K562 (cell line): Measurements from ENCODE around the gene NFATC3. TPM values are rescaled to one million over a fixed set of nuclear protein-coding genes. Genes with fewer than 3 reads are reported as not detected.

Experiments used
- ATAC-seq: fragments of 200-7000 bp; cut with Tn5 transposase; 3 replicates; pipeline ENCODE4 v1.9.1; 2020; ENCODE audit warnings: moderate library complexity
- BruUV-seq: library from RNA; stranded (reverse); fragments of 400-500 nt; replicated peaks from 2 replicates; lab custom pipeline; 2021; lab: Mats Ljungman, UMichigan
- CTCF ChIA-PET: fragments of 300-600 bp; formaldehyde crosslinking; extraction: SDS; loops from one replicate; lab custom pipeline; 2021; ENCODE audit warnings: low intra/inter-chr PET ratio; lab: Yijun Ruan, JAX
- POLR2A ChIA-PET: fragments of 300-600, 350-650 bp; sonication (Branson Sonifier 250); formaldehyde crosslinking; extraction: SDS; loops from one replicate; lab custom pipeline; 2021; ENCODE audit warnings: antibody characterized with exemption, inconsistent platforms; lab: Yijun Ruan, JAX
- DNase-seq, 4 experiments: peaks; one replicate each; pipeline versions ENCODE4 v3.0.0 to v3.0.0-alpha.2; 2011 to 2018; ENCODE audit warnings: low spot score in 3 of 4, mixed read lengths in 3 of 4; ENCODE audit errors: extremely low read depth in 1 of 4
- FAIRE-seq: peaks from 2 replicates; lab custom pipeline; 2011; peaks lifted over from hg19 to GRCh38; lab: Jason Lieb, UNC
- H2AFZ ChIP-seq: 2 replicates; pipeline ENCODE4 v1.6.0; 2011; ENCODE audit warnings: low read depth, low read length, control low read depth, inconsistent platforms
- H3K27ac ChIP-seq: fragments of 200-600 bp; 3 replicates; pipeline ENCODE4 v1.8.0; 2011; ENCODE audit warnings: low read depth, mild to moderate bottlenecking, control low read depth, inconsistent platforms, low read length, moderate library complexity, mixed read lengths; ENCODE audit errors: extremely low read depth
- H3K27me3 ChIP-seq, 2 experiments: fragments of 300-600 bp in 1 of 2; 2 replicates in 1 of 2; 3 replicates in 1 of 2; pipeline versions ENCODE4 v1.6.0 to v1.8.0; 2011; ENCODE audit warnings: inconsistent platforms in 2 of 2, low read length in 2 of 2, mild to moderate bottlenecking in 1 of 2, mixed read lengths in 1 of 2, moderate library complexity in 1 of 2; ENCODE audit not compliant: control insufficient read depth in 2 of 2, insufficient read depth in 2 of 2
- H3K36me3 ChIP-seq: fragments of 300-600 bp; 3 replicates; pipeline ENCODE4 v1.8.0; 2011; ENCODE audit warnings: mild to moderate bottlenecking, low read length, inconsistent platforms; ENCODE audit not compliant: control insufficient read depth, insufficient read depth
- H3K4me1 ChIP-seq, 2 experiments: fragments of 200-600 bp in 1 of 2; replicated peaks in 1 of 2; 2 replicates in 1 of 2; 3 replicates in 1 of 2; pipeline versions ENCODE4 v1.5.1 to v1.8.0; 2011; ENCODE audit warnings: inconsistent platforms in 2 of 2, low read length in 2 of 2, mild to moderate bottlenecking in 1 of 2, mixed read lengths in 1 of 2, moderate library complexity in 1 of 2; ENCODE audit not compliant: control insufficient read depth in 2 of 2, insufficient read depth in 2 of 2
- H3K4me2 ChIP-seq: 2 replicates; pipeline ENCODE4 v1.6.1; 2011; ENCODE audit warnings: low read length, control low read depth, inconsistent platforms, mixed read lengths; ENCODE audit not compliant: insufficient read depth
- H3K4me3 ChIP-seq: fragments of 200-600 bp; sonication (generic), shearing (Covaris generic); 2 replicates; pipeline ENCODE4 v1.5.1; 2016; ENCODE audit warnings: control low read depth, inconsistent platforms
- H3K79me2 ChIP-seq: fragments of 200-600 bp; 3 replicates; pipeline ENCODE4 v1.8.0; 2011; ENCODE audit warnings: low read length, inconsistent platforms; ENCODE audit not compliant: control insufficient read depth, insufficient read depth
- H3K9ac ChIP-seq, 2 experiments: 2 replicates each; pipeline versions ENCODE4 v1.6.0 to v1.6.1; 2011; ENCODE audit warnings: low read depth in 2 of 2, low read length in 2 of 2, control low read depth in 1 of 2, inconsistent platforms in 1 of 2, mild to moderate bottlenecking in 1 of 2, mixed read lengths in 1 of 2; ENCODE audit not compliant: insufficient read depth in 1 of 2
- H3K9me1 ChIP-seq: one replicate; pipeline ENCODE4 v1.6.0; 2011; ENCODE audit warnings: inconsistent platforms, mild to moderate bottlenecking, low read length, moderate library complexity; ENCODE audit not compliant: control insufficient read depth, insufficient read depth
- H3K9me3 ChIP-seq: replicated peaks from 2 replicates; pipeline ENCODE4 v1.5.1; 2011; ENCODE audit warnings: low read depth, low read length, inconsistent platforms; ENCODE audit not compliant: control insufficient read depth, insufficient read depth
- H4K20me1 ChIP-seq: replicated peaks from 2 replicates; pipeline ENCODE4 v1.6.1; 2011; ENCODE audit warnings: low read length, inconsistent platforms, mixed read lengths; ENCODE audit not compliant: control insufficient read depth, insufficient read depth
- ETV6 ChIP-seq, 3 experiments: fragments of 150-350 bp in 1 of 3; sonication (generic) in 1 of 3; formaldehyde crosslinking in 1 of 3; IDR thresholded peaks; 2 replicates each; pipeline versions ENCODE4 v1.6.1 to v1.8.0; 2014 to 2022; ENCODE audit warnings: borderline replicate concordance in 2 of 3, low read depth in 2 of 3, antibody characterized with exemption in 1 of 3, low read length in 1 of 3, mild to moderate bottlenecking in 1 of 3, missing genetic modification reagents in 1 of 3
- NELFE ChIP-seq: IDR thresholded peaks from 2 replicates; pipeline ENCODE4 v1.6.1; 2011; ENCODE audit warnings: mild to moderate bottlenecking; ENCODE audit not compliant: insufficient read depth, insufficient read length
- WGBS: fragments of 100-300 bp; shearing (Covaris generic); methylation state at CpG from one replicate; pipeline ENCODE4 v1.1.6; 2016; ENCODE audit warnings: low coverage, mixed read lengths; ENCODE audit not compliant: insufficient coverage; ENCODE audit errors: missing lambda C conversion rate; 5-methylcytosine and 5-hydroxymethylcytosine counted together
- in situ Hi-C: fragments of 300-500 bp; cut with MboI; formaldehyde crosslinking; loops from 4 replicates; pipeline ENCODE4 v1.15.0; 2018; ENCODE audit warnings: inconsistent platforms, mixed read lengths
- intact Hi-C: fragments of 100-400 bp; cut with micrococcal nuclease; formaldehyde crosslinking; loops from 2 replicates; pipeline ENCODE4 v1.14.2; 2022
- polyA plus RNA-seq, 8 experiments: library from polyadenylated mRNA; depleted of rRNA in 4 of 8; stranded (reverse) in 5 of 8; unstranded in 3 of 8; fragments of >200 nt; fragmentation: Nextera tagmentation in 2 of 8; fragmentation: Illumina TruSeq in 1 of 8; extraction: Ambion mirVana in 2 of 8; extraction: Trizol in 1 of 8; gene quantifications; 2 replicates each; pipeline versions ENCODE4 v1.2.1 to v1.2.3, GENCODE V29; 2011 to 2014; ENCODE audit warnings: inconsistent platforms in 1 of 8, missing spikeins in 1 of 8
- total RNA-seq, 7 experiments: library from RNA; depleted of rRNA in 6 of 7; stranded (reverse); fragments of >200 nt in 6 of 7; fragmentation: Illumina TruSeq in 2 of 7; extraction: Trizol in 2 of 7; gene quantifications; 2 replicates each; pipeline versions ENCODE4 v1.2.1 to v1.2.3, GENCODE V29; 2011 to 2021; ENCODE audit warnings: low replicate concordance in 1 of 7
- TF ChIP-seq, protein P1 (sequence below), 2 experiments: fragments of 450-650 bp in 1 of 2; sonication (generic) in 1 of 2; formaldehyde crosslinking in 1 of 2; IDR thresholded peaks in 1 of 2; conservative IDR thresholded peaks in 1 of 2; 2 replicates each; pipeline versions ENCODE4 v1.6.1 to v1.8.1; 2016 to 2023; ENCODE audit warnings: mild to moderate bottlenecking in 2 of 2, moderate library complexity in 2 of 2, inconsistent platforms in 1 of 2, missing genetic modification reagents in 1 of 2

The NFATC3 gene
- total and polyA plus RNA-seq, 9 of the 15 experiments (the other 6 are each of a cell fraction or from before 2014, with no cell fraction given), result 15.7 to 98.4 (median 59.4) TPM

DNA sequence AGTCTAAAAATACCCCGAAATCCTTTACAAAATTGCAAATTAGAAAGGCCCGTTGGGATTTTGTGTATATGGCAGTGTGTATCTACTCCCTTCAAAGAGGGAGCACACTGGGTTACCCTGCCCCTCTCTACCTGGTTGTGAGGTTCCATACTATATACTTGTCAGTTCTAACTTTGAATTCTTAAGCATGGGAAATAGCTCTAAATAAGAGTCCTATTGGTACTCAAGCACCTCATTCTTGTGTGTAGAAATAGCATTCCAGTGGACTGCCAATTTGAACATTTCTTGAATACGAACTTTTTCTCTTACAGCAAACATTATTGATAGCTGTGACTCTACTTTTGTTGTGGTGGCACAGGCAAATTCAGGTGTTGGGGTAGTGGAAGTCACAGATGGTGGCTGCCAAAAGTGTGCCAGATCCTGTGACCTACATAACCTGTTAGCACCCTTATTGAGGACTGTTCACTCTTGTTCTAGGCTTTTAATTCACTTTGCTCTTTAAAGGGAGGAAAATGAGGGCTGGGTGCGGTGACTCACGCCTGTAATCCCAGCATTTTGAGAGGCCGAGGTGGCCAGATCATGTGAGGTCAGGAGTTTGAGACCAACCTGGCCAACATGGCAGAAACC is 134.7 kb downstream of the NFATC3 start:
- no peaks in the 10 kb centered on the region for H3K27me3 ChIP-seq
- TF ChIP-seq, protein P1, sequence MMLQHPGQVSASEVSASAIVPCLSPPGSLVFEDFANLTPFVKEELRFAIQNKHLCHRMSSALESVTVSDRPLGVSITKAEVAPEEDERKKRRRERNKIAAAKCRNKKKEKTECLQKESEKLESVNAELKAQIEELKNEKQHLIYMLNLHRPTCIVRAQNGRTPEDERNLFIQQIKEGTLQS (IDR thresholded peaks at IDR 0.05), result peak; percentile 8; the same call in 1 of the 2 replicates
- TF ChIP-seq, protein P1 (CRISPR knock-in tag; conservative IDR thresholded peaks at IDR 0.05), result no peak
- TF ChIP-seq ETV6 (IDR thresholded peaks at IDR 0.05; ENCODE audit: borderline replicate concordance in 1 of 2, low read depth in 2 of 2, low read length in 1 of 2) (no peak), ETV6 (CRISPR knock-in tag; IDR thresholded peaks at IDR 0.05; ENCODE audit: borderline replicate concordance) (no peak), NELFE (no peak)
- TF ChIP-seq, all 486 proteins: peak for 1
- no TSS peak for BruUV-seq
- Histone ChIP-seq H3K4me1 (peaks cover 0 to 8% of the 10 kb centered on the region in 2 experiments; a peak in 2 of 5 replicates), H3K4me2 (no peak overlapping the region), H3K9me3 (no peaks in the 10 kb centered on the region), H3K9ac (no peak overlapping the region), H3K9me1 (no peaks in the 10 kb centered on the region), H3K79me2 (peaks cover 34% of the 10 kb centered on the region), H3K36me3 (peaks cover 57% of the 10 kb centered on the region; the same call in 2 of the 3 replicates), H3K4me3 (no peak overlapping the region), H2AFZ (no peak overlapping the region), H3K27ac (peak overlapping the region; percentile 55; the same call in 2 of the 3 replicates), H4K20me1 (no peaks in the 10 kb centered on the region; the same call in 1 of the 2 replicates)
- CTCF ChIA-PET, result no interaction called here
- peak; percentile 50 for ATAC-seq
- peak; percentile 52 for FAIRE-seq
- in situ Hi-C loops, result loop anchor here (10.0 kb wide), 1 partner anchor 145 kb away; no protein-coding TSS in a partner anchor
- POLR2A ChIA-PET, result interaction anchor here (0.7 to 1.5 kb wide), 2 partner anchors 8 to 739 kb away, joined by 3 to 5 read pairs; no protein-coding TSS in a partner anchor
- DNase-seq, result peak in 1 of 4 experiments; percentile 4
- 67% methylated on average over 6 of the region's 6 CpGs for WGBS
- intact Hi-C loops, result no loop called here
